GM19455 (cell line): ENCODE measurements around the gene SLC5A1.

Experiments used
- ATAC-seq: cut with Tn5 transposase; IDR thresholded peaks from one replicate; pipeline ENCODE4 v1.9.1; 2021; ENCODE audit not compliant: unreplicated experiment

SLC5A1 gene

GRCh38 chr22:32050678-32051515, 7.8 kb downstream of the SLC5A1 start:
- no peak for ATAC-seq

DNA sequence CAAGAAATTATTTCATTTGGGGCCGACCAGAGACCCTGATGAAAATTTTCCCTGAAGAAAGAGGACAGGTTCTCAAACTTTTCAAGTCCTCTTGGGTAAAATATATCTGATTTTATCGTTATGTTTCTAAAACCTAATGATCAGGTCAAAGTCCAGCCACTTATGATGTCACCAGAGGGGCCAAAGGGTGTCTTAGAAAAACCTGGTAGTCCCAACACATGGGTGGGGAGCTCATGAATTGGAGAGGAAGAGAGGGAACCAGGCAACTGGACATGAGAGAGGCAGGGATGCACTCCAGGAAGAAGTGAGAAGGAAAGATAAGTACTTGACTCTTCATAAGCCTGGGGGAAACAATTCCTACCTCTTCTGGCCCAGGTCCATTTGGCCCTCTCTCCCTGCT, 9.2 kb downstream of the SLC5A1 start:
- no peak for ATAC-seq

- ATAC-seq: no peak
These were observed 10.1 kb downstream of the SLC5A1 start for GRCh38 chr22:32052936-32053791.

- ATAC-seq: no peak
These were observed 12.0 kb downstream of the SLC5A1 start for GRCh38 chr22:32055069-32055468.

GRCh38 chr22:32058656-32059260, 15.7 kb downstream of the SLC5A1 start:
- no peak for ATAC-seq

GRCh38 chr22:32059426-32059825, 16.4 kb downstream of the SLC5A1 start:
- ATAC-seq: no peak

DNA sequence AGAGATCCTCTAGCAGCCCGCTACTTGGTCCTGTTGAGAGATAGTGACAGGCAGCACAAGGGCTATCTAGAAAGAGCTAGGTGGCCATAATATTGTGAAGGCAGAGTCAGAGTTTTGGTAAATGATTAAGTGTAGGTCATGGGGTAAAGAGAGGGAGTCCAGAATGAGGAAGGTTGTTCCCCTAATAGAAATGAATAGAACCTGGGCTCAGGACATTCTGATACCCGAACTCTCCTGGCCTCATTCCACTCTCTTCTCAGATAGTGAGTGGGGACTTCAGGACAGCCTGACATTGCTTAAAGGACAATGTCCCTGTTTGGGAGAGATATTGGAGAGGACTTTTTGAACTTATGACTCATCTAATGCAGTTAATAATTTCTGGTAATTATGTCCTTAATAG, 20.6 kb downstream of the SLC5A1 start:
- no peak for ATAC-seq

DNA sequence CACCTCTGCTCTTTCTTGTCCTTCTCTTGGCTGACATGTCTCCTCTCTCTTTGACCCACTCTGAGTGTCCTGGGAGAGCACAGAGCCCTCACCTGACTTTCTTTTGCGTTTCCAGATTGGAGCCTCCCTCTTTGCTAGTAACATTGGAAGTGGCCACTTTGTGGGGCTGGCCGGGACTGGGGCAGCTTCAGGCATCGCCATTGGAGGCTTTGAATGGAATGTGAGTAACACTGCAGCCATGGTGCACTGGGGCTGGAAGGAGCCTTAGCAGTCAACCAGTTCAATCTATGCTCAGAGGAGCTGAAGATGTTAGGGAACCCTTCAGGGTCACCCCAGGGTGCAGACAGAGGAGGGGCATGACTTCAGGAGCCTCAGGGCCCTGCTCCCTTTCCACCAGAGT, 23.8 kb downstream of the SLC5A1 start:
- ATAC-seq: no peak

DNA sequence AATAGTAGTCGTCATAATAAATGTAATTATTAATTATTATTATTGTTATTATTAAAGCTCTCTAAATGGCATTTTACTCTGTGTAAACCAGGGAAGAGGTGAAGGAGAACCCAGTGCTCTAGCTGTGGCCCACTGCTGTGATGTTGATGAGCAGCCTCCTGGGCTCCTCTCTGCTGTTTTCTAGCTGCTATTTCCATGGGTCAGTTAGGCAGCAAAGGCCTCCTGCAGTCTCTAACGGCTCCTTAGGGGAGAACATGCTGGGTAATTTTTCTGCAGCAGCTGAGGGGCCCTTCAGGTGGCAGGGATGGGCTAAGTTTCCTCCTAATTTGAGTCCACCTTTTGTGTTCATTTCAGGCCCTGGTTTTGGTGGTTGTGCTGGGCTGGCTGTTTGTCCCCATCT, 24.6 kb downstream of the SLC5A1 start:
- no peak for ATAC-seq

DNA sequence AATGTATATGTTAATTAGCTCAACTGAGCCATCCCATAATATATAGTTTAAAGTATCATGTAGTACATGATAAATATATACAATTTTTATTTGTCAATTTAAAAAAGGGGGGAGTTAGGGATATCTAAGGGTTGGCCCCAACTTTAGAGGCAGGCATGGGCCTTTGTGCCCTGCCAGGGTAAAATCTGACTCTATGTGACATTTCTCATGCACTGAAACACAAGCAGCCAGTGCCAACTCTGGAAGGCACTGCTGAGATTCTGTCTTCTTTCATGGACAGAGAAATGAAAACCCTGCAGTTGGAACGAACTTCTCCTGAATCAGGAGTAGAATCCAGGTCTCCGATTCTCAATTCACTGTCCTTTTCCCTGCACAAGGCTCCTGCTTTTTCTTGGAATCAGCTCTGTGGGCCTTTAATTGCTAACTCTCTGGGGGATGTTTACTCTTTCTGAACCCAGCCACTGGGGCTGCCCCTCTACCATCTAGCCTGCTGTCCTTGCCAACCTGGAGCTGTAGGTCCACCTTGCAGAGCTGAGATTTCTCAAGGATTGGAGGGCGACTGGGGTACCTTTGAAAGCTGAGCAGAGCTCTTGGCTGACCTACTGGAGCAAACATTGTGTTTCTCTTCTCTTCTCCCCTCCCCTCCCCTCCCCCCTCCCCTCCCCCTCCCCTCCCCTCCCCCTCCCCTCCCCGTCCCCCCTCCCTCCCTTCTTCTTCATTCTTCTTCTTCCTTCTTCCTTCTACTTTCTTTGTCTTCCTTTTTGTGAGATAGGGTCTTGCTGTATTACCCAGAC, 26.7 kb downstream of the SLC5A1 start:
- no peak for ATAC-seq

- no peak for ATAC-seq
These were observed 30.2 kb downstream of the SLC5A1 start for GRCh38 chr22:32073262-32073661.

- ATAC-seq: no peak
These were observed 30.8 kb downstream of the SLC5A1 start for GRCh38 chr22:32073823-32074380.

DNA sequence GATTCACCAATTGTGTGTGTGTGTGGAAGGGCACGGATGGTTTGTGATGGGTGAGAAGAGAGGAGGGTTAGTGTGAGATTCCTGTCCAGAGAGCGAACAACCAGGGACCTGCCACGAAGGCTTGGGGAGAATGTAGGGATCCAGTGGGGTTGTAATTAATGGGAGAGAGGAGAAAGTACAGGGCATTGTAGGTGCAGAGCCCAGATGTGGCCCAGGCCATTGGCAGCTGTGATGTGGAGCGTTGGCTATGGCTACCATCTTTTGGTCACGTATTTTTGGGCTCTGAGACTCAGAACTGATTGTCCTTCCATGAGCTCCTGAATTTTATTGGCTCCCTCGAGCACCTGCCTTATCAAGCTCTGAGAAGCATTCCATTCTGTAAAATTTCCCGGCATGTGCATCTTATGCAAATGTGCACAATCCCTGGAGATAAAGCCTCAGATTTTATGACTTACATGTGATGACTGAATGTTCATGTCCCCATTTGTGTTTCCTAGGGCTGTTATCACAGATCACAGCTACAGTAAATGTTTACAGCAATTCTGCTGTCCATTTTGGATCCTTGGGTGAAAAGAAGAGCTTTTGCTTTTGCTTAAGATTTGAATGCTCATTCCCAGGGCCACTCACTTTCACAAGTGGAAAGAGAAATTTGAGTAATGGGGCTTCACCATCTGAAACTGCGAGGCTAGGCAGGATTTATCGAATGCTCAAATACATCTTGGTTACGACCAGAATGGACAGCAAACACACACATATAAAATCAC, 33.1 kb downstream of the SLC5A1 start:
- no peak for ATAC-seq

- no peak for ATAC-seq
These were observed 33.7 kb downstream of the SLC5A1 start for GRCh38 chr22:32076761-32077084.

- no peak for ATAC-seq
These were observed 34.1 kb downstream of the SLC5A1 start for GRCh38 chr22:32077151-32077550.

DNA sequence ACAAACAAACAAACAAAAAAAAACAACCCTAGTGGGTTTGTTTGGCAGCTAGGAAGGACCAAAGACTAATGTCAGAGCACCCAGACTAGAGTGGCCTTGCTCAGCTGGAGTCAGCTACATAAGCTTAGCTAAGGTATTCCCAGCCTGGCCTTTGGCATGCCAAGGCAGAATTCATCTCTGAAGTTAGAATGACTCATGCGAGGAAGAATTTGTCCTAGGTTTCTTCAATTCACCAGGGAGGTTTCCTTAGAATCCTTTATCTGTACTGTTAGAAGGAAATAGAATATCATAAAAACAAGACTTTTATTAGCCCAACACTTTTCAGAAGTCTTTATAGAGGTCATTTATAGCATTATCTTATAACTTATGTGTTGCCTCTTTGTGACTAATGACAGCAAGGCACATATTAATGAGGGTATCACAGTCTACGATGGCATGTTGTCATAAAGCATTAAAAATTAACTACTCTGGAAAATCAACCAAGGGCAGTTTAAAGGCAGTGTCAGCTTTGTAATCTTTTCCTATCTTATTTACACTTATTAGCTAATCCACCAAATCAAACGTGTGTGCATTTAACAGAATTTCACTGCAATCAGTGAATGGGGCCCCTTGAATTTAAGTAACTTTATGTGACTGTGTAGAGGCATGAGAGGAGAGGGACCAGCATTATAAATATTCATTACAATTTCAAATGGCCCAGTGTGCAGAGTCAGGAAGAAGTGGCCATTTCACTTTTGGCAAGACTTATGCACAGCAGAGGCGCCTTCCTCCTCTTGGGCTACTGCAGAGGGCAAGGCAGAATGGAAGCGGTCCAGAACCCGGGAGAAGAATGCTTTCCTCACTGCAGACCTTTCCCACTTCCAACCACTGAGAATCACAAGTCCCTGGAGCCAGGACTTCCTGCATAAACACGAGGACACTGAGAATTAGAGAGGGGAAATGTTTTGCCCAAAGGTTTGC, 36.3 kb downstream of the SLC5A1 start:
- no peak for ATAC-seq

DNA sequence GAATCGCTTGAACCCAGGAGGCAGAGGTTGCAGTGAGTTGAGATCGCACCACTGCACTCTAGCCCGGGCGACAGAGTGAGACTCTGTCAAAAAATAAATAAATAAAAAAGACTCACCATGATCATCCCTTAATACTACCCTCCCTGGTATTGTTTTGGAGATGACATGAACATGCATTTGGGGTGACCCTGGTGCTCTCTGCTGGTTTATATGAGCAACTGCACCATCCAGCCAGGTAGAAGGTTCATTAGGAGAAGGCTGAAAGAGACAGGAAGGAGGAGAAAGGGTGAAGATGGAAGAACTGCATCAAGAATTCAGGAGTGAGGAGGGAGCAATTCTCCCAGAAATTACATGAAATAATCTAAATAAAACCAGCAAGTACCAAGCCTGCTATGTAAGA, 37.8 kb downstream of the SLC5A1 start:
- no peak for ATAC-seq

DNA sequence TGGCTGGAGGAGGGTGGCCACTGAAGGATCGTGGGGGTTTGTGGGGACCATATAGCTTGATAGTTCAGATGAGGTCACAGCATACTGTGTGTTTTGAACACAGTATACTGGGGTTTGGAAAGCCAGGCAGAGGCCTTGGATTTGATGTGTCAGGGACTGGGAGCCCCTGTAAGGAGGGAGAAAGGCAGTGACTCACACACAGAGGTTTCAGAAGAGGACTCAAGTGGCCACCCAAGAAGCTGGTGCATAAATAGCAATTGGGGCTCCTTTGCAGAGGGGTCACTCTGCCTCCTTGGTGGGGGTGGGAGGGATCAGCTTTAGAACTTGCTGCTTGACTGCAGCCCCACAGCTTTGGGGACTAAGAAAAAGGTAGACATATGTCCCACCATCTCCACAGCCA, 39.3 kb downstream of the SLC5A1 start:
- no peak for ATAC-seq

- no peak for ATAC-seq
These were observed 39.9 kb downstream of the SLC5A1 start for GRCh38 chr22:32083000-32083399.
